GM12878 (cell line): ENCODE results near the gene RPS15A.

ENCODE experiments used
- ATF2 ChIP-seq: IDR thresholded peaks from 2 replicates; pipeline ENCODE4 v1.6.1; 2012; ENCODE audit warnings: low read length, inconsistent platforms
- ATF3 ChIP-seq: IDR thresholded peaks from 2 replicates; pipeline ENCODE4 v1.6.1; 2011; ENCODE audit warnings: low read depth, mild to moderate bottlenecking, low read length, moderate library complexity, borderline replicate concordance; ENCODE audit errors: extremely low read depth
- CREB1 ChIP-seq: IDR thresholded peaks from 2 replicates; pipeline ENCODE4 v1.6.1; 2012; ENCODE audit warnings: low read depth, mild to moderate bottlenecking, inconsistent platforms
- CTCF ChIP-seq, 3 experiments: IDR thresholded peaks in 2 of 3; conservative IDR thresholded peaks in 1 of 3; 2 replicates each; pipeline ENCODE4 v1.5.1; 2011; ENCODE audit warnings: low read depth in 3 of 3, low read length in 3 of 3, mild to moderate bottlenecking in 3 of 3, control low read depth in 2 of 3, moderate library complexity in 2 of 3, inconsistent platforms in 1 of 3, mixed read lengths in 1 of 3; ENCODE audit not compliant: control insufficient read depth in 2 of 3, insufficient read depth in 1 of 3; ENCODE audit errors: extremely low read depth in 1 of 3
- FOS ChIP-seq: IDR thresholded peaks from 3 replicates; pipeline ENCODE4 v1.6.1; 2011; ENCODE audit warnings: borderline replicate concordance; ENCODE audit not compliant: insufficient read length; ENCODE audit errors: extremely low read depth
- HDAC2 ChIP-seq: fragments of 200-600 bp; sonication (generic); IDR thresholded peaks from 2 replicates; pipeline ENCODE4 v1.6.1; 2017
- JUND ChIP-seq: IDR thresholded peaks from 2 replicates; pipeline ENCODE4 v1.6.1; 2012; ENCODE audit warnings: low read depth, mild to moderate bottlenecking, low read length, improper control_type of control experiment, moderate library complexity
- POLR2AphosphoS5 ChIP-seq: IDR thresholded peaks from 2 replicates; pipeline ENCODE4 v1.6.1; 2011; ENCODE audit warnings: mild to moderate bottlenecking, low read length, inconsistent platforms
- RAD21 ChIP-seq: IDR thresholded peaks from 2 replicates; pipeline ENCODE4 v1.6.1; 2011; ENCODE audit warnings: mild to moderate bottlenecking, low read depth, low read length, moderate library complexity; ENCODE audit not compliant: insufficient read depth
- SIN3A ChIP-seq: IDR thresholded peaks from 2 replicates; pipeline ENCODE4 v1.6.1; 2012; ENCODE audit warnings: low read depth, low read length, improper control_type of control experiment
- SIX5 ChIP-seq: IDR thresholded peaks from 2 replicates; pipeline ENCODE4 v1.6.1; 2011; ENCODE audit warnings: mild to moderate bottlenecking, low read depth, low read length, moderate library complexity; ENCODE audit not compliant: severe bottlenecking
- USF1 ChIP-seq: IDR thresholded peaks from 2 replicates; pipeline ENCODE4 v1.6.1; 2011; ENCODE audit warnings: borderline replicate concordance, low read depth, mild to moderate bottlenecking, moderate library complexity, mixed read lengths, low read length; ENCODE audit not compliant: insufficient read depth; ENCODE audit errors: extremely low read length
- USF2 ChIP-seq: IDR thresholded peaks from 2 replicates; pipeline ENCODE4 v1.6.1; 2011; ENCODE audit warnings: low read depth, low read length, improper control_type of control experiment, borderline replicate concordance
- ZBED1 ChIP-seq: IDR thresholded peaks from 2 replicates; pipeline ENCODE4 v1.6.1; 2016; ENCODE audit warnings: borderline replicate concordance

GRCh38 chr16:18832006-18832405, 41.9 kb upstream of the RPS15A start:
- TF ChIP-seq USF1, result no peak
- no peak for TF ChIP-seq ZBED1
- TF ChIP-seq ATF2, result no peak
- TF ChIP-seq HDAC2, result no peak
- no peak for TF ChIP-seq RAD21
- no peak for TF ChIP-seq POLR2AphosphoS5
- TF ChIP-seq CREB1, result no peak
- no peak for TF ChIP-seq CTCF (IDR thresholded peaks at IDR 0.05 in 2 of 3, conservative IDR thresholded peaks at IDR 0.05 in 1 of 3; ENCODE audit: control insufficient read depth in 2 of 3, extremely low read depth in 1 of 3, insufficient read depth in 1 of 3, low read depth in 3 of 3, low read length in 3 of 3)
- no peak for TF ChIP-seq ATF3
- no peak for TF ChIP-seq USF2
- TF ChIP-seq FOS, result no peak
- no peak for TF ChIP-seq JUND
- no peak for TF ChIP-seq SIX5
- TF ChIP-seq SIN3A, result no peak
